H1 (cell line): Measurements from ENCODE around the gene RBM46. TPM values are rescaled to one million over a fixed set of nuclear protein-coding genes. Genes with fewer than 3 reads are reported as not detected.

Source experiments
- MAFK ChIP-seq: IDR thresholded peaks from 2 replicates; pipeline ENCODE4 v1.6.1; 2012; ENCODE audit warnings: low read depth, mild to moderate bottlenecking, improper control_type of control experiment, low read length
- RBBP5 ChIP-seq: IDR thresholded peaks from 2 replicates; pipeline ENCODE4 v1.7.1; 2012; ENCODE audit warnings: low read depth, mild to moderate bottlenecking, inconsistent platforms, low read length, moderate library complexity, borderline replicate concordance
- polyA plus RNA-seq, 7 experiments: library from polyadenylated mRNA; depleted of rRNA in 3 of 7; stranded (reverse) in 5 of 7; unstranded in 2 of 7; fragments of >200 nt in 5 of 7; fragments of 200-250 nt in 2 of 7; gene quantifications; 1 replicate in 5 of 7; 2 replicates in 1 of 7; 4 replicates in 1 of 7; pipeline versions ENCODE4 v1.2.1 to v1.2.3, GENCODE V29; 2011 to 2013; ENCODE audit warnings: missing spikeins in 2 of 7, mixed read lengths in 2 of 7
- total RNA-seq: library from RNA; stranded (reverse); fragmentation: NEBNext Ultra II Directional; extraction: Animal tissue kit (Norgen Biotek cat#: 25700); gene quantifications from 2 replicates; pipeline ENCODE4 v1.2.1, GENCODE V29; 2021
- TF ChIP-seq, protein P1 (sequence below): IDR thresholded peaks from 2 replicates; pipeline ENCODE4 v1.6.1; 2012; ENCODE audit warnings: low read length, inconsistent platforms

The RBM46 gene
- total and polyA plus RNA-seq, 2 of the 8 experiments (the other 6 are each of a cell fraction or from before 2014, with no cell fraction given): 0.12 to 0.54 TPM

DNA sequence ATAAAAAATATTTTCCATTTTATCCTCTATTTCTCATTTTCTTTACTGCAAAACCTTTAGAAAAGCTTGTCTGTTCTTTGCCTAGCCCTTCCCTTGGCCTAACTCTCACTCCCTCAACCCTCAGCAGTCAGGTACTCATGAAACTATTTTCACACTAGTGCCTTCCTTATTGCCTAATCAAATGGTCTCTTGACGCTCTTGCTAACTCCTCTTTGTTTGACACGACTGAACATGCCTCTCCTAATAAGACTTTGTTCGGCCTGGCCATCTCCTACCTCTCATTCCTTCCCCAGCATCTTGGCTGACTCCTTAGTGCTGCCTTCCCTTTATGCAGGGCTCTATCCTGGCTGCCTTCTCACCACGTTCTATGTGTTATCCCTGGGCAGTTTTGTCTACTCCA, 48.4 kb upstream of the RBM46 start (continued):
- TF ChIP-seq, protein P1, sequence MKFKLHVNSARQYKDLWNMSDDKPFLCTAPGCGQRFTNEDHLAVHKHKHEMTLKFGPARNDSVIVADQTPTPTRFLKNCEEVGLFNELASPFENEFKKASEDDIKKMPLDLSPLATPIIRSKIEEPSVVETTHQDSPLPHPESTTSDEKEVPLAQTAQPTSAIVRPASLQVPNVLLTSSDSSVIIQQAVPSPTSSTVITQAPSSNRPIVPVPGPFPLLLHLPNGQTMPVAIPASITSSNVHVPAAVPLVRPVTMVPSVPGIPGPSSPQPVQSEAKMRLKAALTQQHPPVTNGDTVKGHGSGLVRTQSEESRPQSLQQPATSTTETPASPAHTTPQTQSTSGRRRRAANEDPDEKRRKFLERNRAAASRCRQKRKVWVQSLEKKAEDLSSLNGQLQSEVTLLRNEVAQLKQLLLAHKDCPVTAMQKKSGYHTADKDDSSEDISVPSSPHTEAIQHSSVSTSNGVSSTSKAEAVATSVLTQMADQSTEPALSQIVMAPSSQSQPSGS: no peak
- no peak for TF ChIP-seq RBBP5
- no peak for TF ChIP-seq MAFK
